Ovary (tissue), 3 donors: ENCODE data around the gene ANKRD42.

ENCODE experiments used
- CTCF ChIP-seq, 3 donors: fragments of 450-650 bp in 2 of 3; fragments of 200-600 bp in 1 of 3; IDR thresholded peaks; one replicate each; pipeline versions ENCODE4 v1.5.1 to v1.8.0; 2016 to 2022; ENCODE audit warnings: antibody characterized with exemption in 3 of 3, mild to moderate bottlenecking in 1 of 3
- EP300 ChIP-seq: sonication (generic); formaldehyde crosslinking; IDR thresholded peaks from one replicate; pipeline ENCODE4 v1.6.1; 2017; ENCODE audit warnings: antibody characterized with exemption
- POLR2A ChIP-seq: fragments of 450-650 bp; IDR thresholded peaks from one replicate; pipeline ENCODE4 v1.6.1; 2017; ENCODE audit warnings: antibody characterized with exemption, mild to moderate bottlenecking, moderate library complexity
- donor health status: DM: no; HTN: no; CAD: no.

- TF ChIP-seq CTCF (IDR thresholded peaks at IDR 0.05), result no peak
- no peak for TF ChIP-seq POLR2A
- TF ChIP-seq EP300, result no peak
These were observed 35.7 kb upstream of the ANKRD42 start for GRCh38 chr11:83157594-83158356.
